Measurements from ENCODE around the gene FRMPD2.
"Not testable (repeated sequence)": the region's sequence is repeated elsewhere in the genome, so short reads cannot be mapped to it uniquely, and the experiment has no call there.

FRMPD2 gene

DNA sequence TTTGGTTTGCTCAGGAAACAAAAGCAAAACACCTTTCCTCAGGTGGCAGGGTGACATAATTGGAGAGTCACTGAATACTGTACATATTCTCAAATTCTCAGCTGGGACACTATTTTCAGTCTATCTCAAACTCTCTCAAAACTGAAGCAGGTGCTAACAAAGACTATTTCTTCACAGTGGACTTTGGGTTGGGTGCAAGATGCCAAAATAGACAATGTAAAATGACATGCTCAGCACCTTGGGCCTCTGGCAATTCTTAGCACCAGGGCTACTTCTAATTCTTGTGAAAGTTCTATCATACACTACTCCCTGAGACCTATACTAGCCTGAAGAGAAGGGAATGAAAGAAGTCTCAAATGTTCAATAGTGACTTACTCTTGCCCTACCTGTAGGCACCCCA, 151.9 kb downstream of the FRMPD2 start:
- not testable (repeated sequence) for FAIRE-seq

GRCh38 chr10:48110277-48110676, 164.2 kb downstream of the FRMPD2 start:
- FAIRE-seq: not testable (repeated sequence)

Data from colon (tissue), 2 donors.